Motor neuron (in vitro differentiated cells): ENCODE results near the gene ELOVL7. TPM values are rescaled to one million over a fixed set of nuclear protein-coding genes. Genes with fewer than 3 reads are reported as not detected.
"Not testable (repeated sequence)": the region's sequence is repeated elsewhere in the genome, so short reads cannot be mapped to it uniquely, and the experiment has no call there.

ENCODE experiments used
- ATAC-seq, 8 experiments: fragments of 200-7000 bp; cut with Tn5 transposase; replicated peaks in 6 of 8; 2 replicates each; pipeline ENCODE4 v1.8.0; 2021; ENCODE audit warnings: mild to moderate bottlenecking in 8 of 8, moderate library complexity in 8 of 8
- H3K27ac ChIP-seq, 2 donors: fragments of 250-450 bp; sonication (Bioruptor Pico); 2 replicates each; pipeline ENCODE4 v1.9.0; 2021; ENCODE audit warnings: antibody characterized with exemption in 2 of 2, mild to moderate bottlenecking in 2 of 2, moderate library complexity in 1 of 2
- H3K4me1 ChIP-seq, 2 donors: fragments of 250-450 bp; sonication (Bioruptor Pico); replicated peaks in 1 of 2; 2 replicates each; pipeline ENCODE4 v1.6.1; 2021; ENCODE audit warnings: antibody characterized with exemption in 2 of 2, mild to moderate bottlenecking in 2 of 2, moderate library complexity in 1 of 2
- H3K4me3 ChIP-seq, 5 donors: fragments of 250-450 bp; sonication (Bioruptor Pico); 2 replicates each; pipeline ENCODE4 v1.9.0; 2021; ENCODE audit warnings: antibody characterized with exemption in 5 of 5, mild to moderate bottlenecking in 5 of 5, moderate library complexity in 4 of 5
- WGBS, 10 experiments: fragments of 450-650 bp; shearing (Covaris generic); methylation state at CpG; one replicate each; pipeline ENCODE4 v1.0.0; 2022; 5-methylcytosine and 5-hydroxymethylcytosine counted together
- in situ Hi-C, 9 experiments: fragments of 400-800 bp; cut with MboI; loops; one replicate each; pipeline ENCODE4 v1.15.0; 2021; ENCODE audit warnings: low sequenced_read_pairs in 9 of 9, low pct_unique_long_range_greater_than_20kb in 2 of 9; ENCODE audit not compliant: unreplicated experiment in 9 of 9
- total RNA-seq, 8 experiments: library from RNA; unstranded; fragments of 300-600 nt; gene quantifications; 2 replicates each; pipeline versions ENCODE4 v1.2.3 to v1.2.4, GENCODE V29; 2022

Gene ELOVL7
- total RNA-seq, 8 experiments from 2014 or later, result 0.08 to 5.4 (median 1.4) TPM

DNA sequence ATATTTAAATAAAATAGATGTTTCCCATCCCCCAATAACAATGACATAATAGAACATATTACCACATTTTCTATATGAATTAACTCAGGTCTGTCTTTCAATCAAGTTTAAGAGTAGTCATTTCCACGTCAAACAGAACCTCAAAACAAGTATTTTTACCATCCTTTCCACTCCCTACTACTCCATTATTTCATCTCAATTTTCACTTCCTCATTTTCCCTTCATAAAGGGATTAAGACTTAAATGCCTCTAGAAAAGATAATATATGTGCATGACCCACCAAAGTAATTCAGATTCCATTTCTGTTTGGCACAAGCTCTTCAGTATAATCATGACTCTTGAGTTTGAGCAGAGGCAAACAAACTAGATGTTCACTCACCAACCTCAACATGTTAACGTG lies 40.4 kb downstream of the ELOVL7 start:
- no peak for ATAC-seq
- H3K27ac ChIP-seq, result no peak overlapping the region
- H3K4me3 ChIP-seq, result no peak overlapping the region
- in situ Hi-C loops, result no loop called here
- WGBS, 10 experiments, result 12 to 100% (median 83%) methylated on average over 1 to 2 of the region's 2 CpGs; no CpG with 5 or more reads in 1 of the 10 experiments
- no peaks in the 10 kb centered on the region for H3K4me1 ChIP-seq

DNA sequence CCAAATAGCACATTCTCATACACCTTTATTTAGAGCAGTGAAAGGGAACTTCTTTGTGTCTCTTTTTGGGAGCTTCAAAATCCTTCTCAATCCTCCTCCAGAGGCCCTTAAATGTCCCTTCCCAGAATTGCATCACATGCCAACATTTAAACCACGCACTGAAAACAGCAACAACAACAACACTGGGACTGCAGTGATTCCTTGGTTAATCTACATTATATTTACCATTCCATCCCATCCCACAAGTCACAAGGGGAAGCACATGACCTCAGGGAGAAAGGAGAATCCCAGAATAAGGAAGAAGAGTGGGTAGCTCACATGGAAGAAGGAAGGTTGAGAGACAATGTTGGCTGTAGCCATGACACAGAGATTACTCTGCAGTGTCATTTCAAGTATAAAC lies 41.1 kb downstream of the ELOVL7 start:
- in situ Hi-C loops, result no loop called here
- Histone ChIP-seq H3K4me1 (no peaks in the 10 kb centered on the region), H3K4me3 (no peak overlapping the region), H3K27ac (no peak overlapping the region)
- ATAC-seq, result peak in 1 of 8 experiments; percentile 52
- 33 to 100% (median 78%) methylated on average over 1 of the region's 1 CpG; no CpG with 5 or more reads in 6 of the 10 experiments for WGBS, 10 experiments

DNA sequence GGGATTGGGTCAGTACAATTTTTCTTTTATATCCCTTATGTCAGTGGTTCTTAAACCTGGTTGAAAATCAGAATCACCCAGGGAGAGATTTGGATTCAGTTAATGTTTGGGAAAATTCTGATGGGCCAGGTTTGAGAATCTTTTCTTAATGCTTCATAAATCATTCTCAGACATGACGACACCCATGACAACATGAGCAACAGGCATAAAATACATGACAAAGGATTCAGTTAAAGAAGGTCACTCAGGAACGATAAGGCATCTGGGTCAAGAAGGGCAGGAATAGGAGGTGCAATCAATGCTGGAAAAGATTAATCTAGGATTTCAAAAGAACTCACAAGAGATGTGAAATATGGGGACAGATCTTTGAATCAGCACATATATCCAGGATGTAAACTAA lies 41.8 kb downstream of the ELOVL7 start:
- no peak overlapping the region for H3K27ac ChIP-seq
- in situ Hi-C loops, result no loop called here
- ATAC-seq, result no peak
- H3K4me3 ChIP-seq, result no peak overlapping the region
- WGBS, 10 experiments, result 0 to 83% (median 35%) methylated on average over 1 to 2 of the region's 2 CpGs
- H3K4me1 ChIP-seq, result no peaks in the 10 kb centered on the region

DNA sequence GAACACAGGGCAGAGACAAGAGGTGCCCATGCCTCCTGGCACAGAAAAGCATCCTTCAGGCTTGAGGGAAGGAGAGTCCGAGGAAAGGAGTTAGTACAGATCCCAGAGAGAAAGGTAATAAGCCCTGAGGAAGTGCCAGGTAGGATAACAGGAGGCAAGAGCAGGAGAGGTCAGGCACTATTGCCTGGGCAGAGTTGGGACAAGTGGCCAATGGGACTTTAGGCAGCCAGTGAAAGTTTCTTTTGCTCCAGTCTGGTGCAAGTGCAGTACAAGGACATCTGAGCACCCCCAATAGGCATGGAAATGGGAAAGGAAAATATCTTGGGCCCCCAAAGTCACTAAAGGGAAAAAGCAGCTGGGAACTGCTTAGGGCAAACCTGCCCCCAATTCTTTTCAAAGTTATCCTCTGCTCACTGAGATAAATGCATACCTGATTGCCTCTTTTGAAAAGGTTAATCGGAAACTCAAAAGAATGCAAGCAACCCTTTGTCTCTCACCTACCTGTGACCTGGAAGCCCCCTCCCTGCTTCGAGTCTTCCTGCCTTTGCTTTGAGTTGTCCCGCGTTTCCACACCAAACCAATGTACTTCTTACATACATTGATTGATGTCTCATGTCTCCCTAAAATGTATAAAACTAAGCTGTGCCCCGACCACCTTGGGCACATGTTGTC lies 46.5 kb downstream of the ELOVL7 start:
- WGBS, 10 experiments, result 0 to 45% (median 21%) methylated on average over 2 to 5 of the region's 6 CpGs; no CpG with 5 or more reads in 1 of the 10 experiments
- no peaks in the 10 kb centered on the region for H3K4me1 ChIP-seq
- H3K4me3 ChIP-seq, result no peak overlapping the region
- in situ Hi-C loops, result no loop called here
- ATAC-seq, result no peak
- no peak overlapping the region for H3K27ac ChIP-seq

DNA sequence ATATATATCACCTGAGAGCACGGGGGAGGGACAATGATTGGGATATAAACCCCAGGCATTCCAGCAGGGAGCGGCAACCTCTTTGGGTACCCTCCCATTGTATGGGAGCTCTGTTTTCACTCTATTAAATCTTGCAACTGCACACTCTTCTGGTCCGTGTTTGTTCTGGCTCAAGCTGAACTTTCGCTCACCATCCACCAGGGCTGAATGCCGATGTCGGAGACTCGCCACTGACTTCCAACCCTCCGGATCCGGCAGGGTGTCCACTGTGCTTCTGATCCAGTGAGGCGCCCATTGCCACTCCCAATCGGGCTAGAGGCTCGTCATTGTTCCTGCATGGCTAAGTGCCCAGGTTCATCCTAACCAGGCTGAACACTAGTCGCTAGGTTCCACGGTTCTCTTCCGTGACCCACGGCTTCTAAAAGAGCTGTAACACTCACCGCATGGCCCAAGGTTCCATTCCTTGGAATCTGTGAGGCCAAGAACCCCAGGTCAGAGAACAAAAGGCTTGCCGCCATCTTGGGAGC lies 48.6 kb downstream of the ELOVL7 start:
- H3K4me3 ChIP-seq, H3K27ac ChIP-seq, ATAC-seq, H3K4me1 ChIP-seq, in situ Hi-C loops: not testable (repeated sequence)
- WGBS, 10 experiments, result 46 to 100% (median 90%) methylated on average over 1 to 12 of the region's 18 CpGs; no CpG with 5 or more reads in 2 of the 10 experiments

DNA sequence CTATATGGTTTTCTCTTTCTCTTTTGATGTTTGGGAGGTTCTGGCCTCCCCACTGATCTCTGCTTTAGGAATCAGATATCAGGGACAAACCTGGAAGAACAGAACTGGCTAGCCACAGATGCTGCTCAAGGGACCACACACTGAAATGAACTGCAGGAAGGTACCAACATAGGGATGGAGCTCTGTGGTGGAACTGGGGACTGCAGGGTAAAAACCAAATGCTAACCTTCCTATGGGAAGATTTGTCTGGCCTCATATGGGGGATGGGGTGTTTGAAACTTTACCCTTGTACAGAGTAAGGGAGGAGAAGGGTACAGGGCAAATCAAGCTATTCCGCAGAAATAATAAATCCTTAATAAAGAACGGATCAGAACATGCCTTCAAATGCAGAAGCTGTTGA lies 49.4 kb downstream of the ELOVL7 start:
- in situ Hi-C loops, result no loop called here
- Histone ChIP-seq H3K4me1 (no peaks in the 10 kb centered on the region), H3K4me3 (no peak overlapping the region), H3K27ac (no peak overlapping the region)
- no peak for ATAC-seq
- WGBS, 10 experiments, result 83 to 100% (median 89%) methylated on average over 1 to 2 of the region's 2 CpGs; no CpG with 5 or more reads in 4 of the 10 experiments

DNA sequence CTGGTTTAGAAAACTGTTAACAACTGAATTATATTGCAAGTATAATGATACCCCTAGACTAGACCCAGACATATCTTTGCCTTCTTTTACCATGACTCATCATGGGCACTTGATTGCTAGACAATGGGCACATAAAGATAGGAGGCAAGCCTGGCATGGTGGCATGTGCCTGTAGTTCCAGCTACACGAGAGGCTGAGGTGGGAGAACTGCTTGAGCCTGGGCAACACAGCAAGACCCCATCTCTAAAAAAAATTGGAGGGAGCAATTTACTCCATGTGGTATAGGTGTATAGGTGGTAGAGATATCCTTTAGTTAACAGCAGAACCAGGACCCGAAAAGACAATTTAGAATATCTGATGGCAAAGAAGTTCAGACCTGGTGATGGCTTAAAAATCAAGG lies 51.6 kb downstream of the ELOVL7 start:
- Histone ChIP-seq H3K27ac (no peak overlapping the region), H3K4me3 (no peak overlapping the region), H3K4me1 (no peaks in the 10 kb centered on the region)
- no peak for ATAC-seq
- 20 to 74% (median 60%) methylated on average over 1 to 2 of the region's 2 CpGs; no CpG with 5 or more reads in 3 of the 10 experiments for WGBS, 10 experiments
- in situ Hi-C loops, result no loop called here

DNA sequence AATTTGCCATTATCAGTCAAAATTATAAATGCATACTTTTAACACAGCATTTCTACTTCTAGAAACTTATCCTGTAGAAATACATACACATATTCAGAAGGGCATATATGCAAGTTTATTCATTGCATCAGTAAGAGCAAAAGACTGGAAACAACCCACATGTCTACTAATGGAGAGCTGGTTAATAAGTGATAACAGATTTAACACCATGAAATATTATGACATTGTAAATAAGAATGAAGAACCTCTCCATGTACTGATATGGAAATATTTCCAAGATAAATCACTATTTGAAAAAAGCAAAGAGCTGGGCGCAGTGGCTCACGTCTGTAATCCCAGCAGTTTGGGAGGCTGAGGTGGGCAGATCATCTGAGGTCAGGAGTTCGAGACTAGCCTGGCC lies 54.5 kb downstream of the ELOVL7 start:
- H3K4me1 ChIP-seq, result no peaks in the 10 kb centered on the region
- 21 to 84% (median 50%) methylated on average over 1 to 3 of the region's 3 CpGs; no CpG with 5 or more reads in 4 of the 10 experiments for WGBS, 10 experiments
- peak in 1 of 8 experiments; percentile 30 for ATAC-seq
- no peak overlapping the region for H3K4me3 ChIP-seq
- no peak overlapping the region for H3K27ac ChIP-seq
- in situ Hi-C loops, result no loop called here

DNA sequence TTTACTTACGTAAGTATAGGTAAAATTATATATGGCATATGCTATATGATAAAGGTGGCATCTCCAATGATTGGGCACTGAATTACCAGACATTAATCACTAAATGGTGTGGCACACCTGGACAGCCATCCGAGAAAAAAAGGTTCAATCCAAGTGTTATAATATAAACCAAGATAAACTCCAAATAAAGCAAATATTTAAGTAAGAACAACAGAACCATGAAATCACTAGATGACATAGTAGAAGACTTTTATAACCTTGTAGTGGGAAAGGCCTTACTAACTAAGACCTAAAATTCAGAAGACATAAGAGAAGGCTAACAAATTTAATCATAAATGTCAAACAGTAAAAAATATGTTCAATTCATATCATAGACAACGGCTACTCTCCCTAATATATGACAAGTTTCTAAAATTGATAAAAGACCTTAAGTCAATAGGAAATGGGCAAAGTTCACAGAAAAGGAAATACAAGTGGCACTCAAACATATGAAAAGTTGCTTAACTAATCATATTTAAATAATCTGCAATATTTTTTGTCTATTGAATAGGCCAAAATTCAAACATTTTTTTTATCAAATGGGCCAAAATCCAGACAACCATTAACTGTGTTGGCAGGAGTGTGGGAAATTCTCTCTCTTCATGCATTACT lies 55.1 kb downstream of the ELOVL7 start:
- Histone ChIP-seq H3K4me1 (no peaks in the 10 kb centered on the region), H3K27ac (no peak overlapping the region), H3K4me3 (no peak overlapping the region)
- WGBS, 10 experiments, result 53 to 100% (median 81%) methylated on average over 1 to 3 of the region's 3 CpGs
- in situ Hi-C loops, result no loop called here
- no peak for ATAC-seq

DNA sequence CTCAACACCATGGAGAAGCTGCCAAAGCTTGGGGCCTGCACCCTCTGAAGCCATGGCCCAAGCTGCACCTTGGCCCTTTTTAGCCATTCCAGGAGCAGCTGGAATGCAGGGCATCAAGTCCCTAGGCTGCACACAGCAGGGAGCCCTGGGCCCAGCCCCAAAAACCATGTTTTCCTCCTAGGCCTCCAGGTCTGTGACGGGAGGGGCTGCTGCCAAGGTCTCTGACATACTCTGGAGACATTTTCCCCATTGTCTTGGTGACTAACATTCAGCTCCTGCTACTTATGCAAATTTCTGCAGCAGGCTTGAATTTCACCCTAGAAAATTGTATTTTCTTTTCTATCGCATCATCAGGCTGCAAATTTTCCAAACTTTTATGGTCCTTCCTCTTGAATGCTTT lies 64.6 kb downstream of the ELOVL7 start:
- in situ Hi-C loops, result no loop called here
- 29 to 100% (median 75%) methylated on average over 1 to 2 of the region's 2 CpGs; no CpG with 5 or more reads in 1 of the 10 experiments for WGBS, 10 experiments
- Histone ChIP-seq H3K27ac (no peak overlapping the region), H3K4me3 (no peak overlapping the region), H3K4me1 (no peaks in the 10 kb centered on the region)
- ATAC-seq, result peak in 2 of 8 experiments; percentile 72 to 86

DNA sequence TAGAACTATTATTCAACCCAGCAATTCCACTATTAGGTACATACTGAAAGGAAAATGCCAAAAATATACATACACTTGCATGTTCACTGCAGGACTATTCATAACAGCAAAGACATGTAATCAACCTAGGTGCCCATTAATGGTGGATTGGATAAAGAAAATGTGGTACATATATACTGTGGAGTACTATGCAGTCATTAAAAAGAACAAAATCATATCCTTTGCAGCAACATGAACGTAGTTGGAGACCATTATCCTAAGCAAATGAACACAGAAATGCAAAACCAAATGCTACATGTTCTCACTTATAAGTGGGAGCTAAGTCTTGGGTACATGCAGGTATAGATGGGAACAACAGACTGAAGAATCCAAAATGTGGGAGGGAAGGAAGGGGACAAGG lies 67.7 kb downstream of the ELOVL7 start:
- Histone ChIP-seq H3K4me1 (no peaks in the 10 kb centered on the region), H3K4me3 (no peak overlapping the region), H3K27ac (no peak overlapping the region)
- no peak for ATAC-seq
- in situ Hi-C loops, result no loop called here
- 0 to 60% (median 13%) methylated on average over 1 of the region's 1 CpG; no CpG with 5 or more reads in 1 of the 10 experiments for WGBS, 10 experiments

DNA sequence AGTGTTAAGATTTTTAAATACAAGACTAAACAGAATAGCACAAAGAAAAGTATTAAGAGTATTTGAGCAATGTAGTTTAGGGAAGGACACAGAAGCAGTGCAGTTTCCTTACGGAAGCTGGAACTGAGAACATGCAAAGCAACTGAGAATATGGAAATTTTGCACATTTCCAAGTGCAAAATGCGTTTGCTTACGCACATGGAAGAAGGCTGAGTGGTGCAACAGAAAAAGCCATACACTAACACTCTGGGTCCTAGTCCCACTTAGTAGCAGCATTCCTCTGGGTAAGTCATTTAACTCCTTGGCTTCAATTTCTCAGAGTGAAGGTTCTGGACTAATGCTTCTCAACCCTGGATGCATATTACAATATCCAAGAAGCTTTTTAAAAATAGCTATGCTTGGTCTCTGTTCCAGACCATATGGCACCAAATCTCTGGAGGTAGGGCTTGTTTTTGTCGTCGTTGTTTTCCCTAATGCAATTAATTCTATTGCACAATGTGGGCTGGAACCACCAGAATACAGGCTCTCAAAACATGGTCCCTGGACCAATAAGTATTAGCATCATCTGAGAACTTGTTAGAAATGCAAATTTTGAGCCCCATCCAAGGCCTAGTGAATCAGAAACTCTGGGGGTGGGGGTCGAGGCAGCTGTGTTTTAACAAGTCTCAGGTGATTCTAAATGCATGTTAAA lies 78.9 kb downstream of the ELOVL7 start:
- WGBS, 10 experiments, result 0 to 94% (median 61%) methylated on average over 2 to 6 of the region's 6 CpGs

DNA sequence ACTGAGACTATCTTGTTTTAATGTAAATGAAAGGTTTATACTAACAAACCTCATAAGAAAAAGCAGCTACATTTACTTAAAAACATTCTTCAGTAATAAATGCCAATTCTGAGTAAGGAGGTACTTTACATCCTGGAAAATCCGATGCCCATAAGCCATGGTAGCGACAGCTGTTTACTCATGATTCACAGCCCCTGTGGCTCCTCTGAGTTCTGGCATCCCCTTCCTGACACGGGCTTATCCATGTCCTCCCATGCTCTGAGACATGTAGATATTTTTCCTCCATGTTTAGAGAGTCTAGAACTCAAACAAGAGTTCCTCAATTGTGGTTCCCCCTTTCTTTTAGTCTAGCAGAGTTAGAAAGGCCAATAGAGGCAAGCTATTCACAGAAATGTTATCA lies 81.0 kb downstream of the ELOVL7 start:
- ATAC-seq, result no peak
- Histone ChIP-seq H3K27ac (no peak overlapping the region), H3K4me3 (no peak overlapping the region), H3K4me1 (no peaks in the 10 kb centered on the region)
- WGBS, 10 experiments, result 11 to 93% (median 68%) methylated on average over 1 to 3 of the region's 3 CpGs; no CpG with 5 or more reads in 2 of the 10 experiments
- in situ Hi-C loops, result no loop called here

More for the DNA sequence above, 78.9 kb downstream of the ELOVL7 start:
- in situ Hi-C loops, result no loop called here
- Histone ChIP-seq H3K4me3 (no peak overlapping the region), H3K4me1 (no peaks in the 10 kb centered on the region), H3K27ac (no peak overlapping the region)
- ATAC-seq, result peak in 3 of 8 experiments; percentile 91 to 97 (median 96)
